Measurements from ENCODE around the gene ZNF438.
"Not testable (repeated sequence)": the region's sequence is repeated elsewhere in the genome, so short reads cannot be mapped to it uniquely, and the experiment has no call there.

ZNF438 gene

GRCh38 chr10:30935078-30935477, 96.6 kb downstream of the ZNF438 start:
- no peak for DNase-seq (ENCODE audit: low spot score)
- TF ChIP-seq CTCF (IDR thresholded peaks at IDR 0.05; ENCODE audit: borderline replicate concordance, control extremely low read depth, extremely low read depth, insufficient read depth, missing control alignments) = no peak

GRCh38 chr10:30931094-30931493, 100.6 kb downstream of the ZNF438 start:
- peak; percentile 35 for DNase-seq (ENCODE audit: low spot score)
- in situ Hi-C loops (cut with MboI; ENCODE audit: low sequenced_read_pairs, unreplicated experiment) = no loop called here
- TF ChIP-seq CTCF (IDR thresholded peaks at IDR 0.05; ENCODE audit: borderline replicate concordance, control extremely low read depth, extremely low read depth, insufficient read depth, missing control alignments) = no peak

More at GRCh38 chr10:30935078-30935477, 96.6 kb downstream of the ZNF438 start:
- in situ Hi-C loops (cut with MboI; ENCODE audit: low sequenced_read_pairs, unreplicated experiment) = no loop called here

GRCh38 chr10:30929901-30930520, 101.7 kb downstream of the ZNF438 start:
- in situ Hi-C loops (cut with MboI; ENCODE audit: low sequenced_read_pairs, unreplicated experiment) = no loop called here
- no peak for TF ChIP-seq CTCF (IDR thresholded peaks at IDR 0.05; ENCODE audit: borderline replicate concordance, control extremely low read depth, extremely low read depth, insufficient read depth, missing control alignments)
- no peak for DNase-seq (ENCODE audit: low spot score)

- DNase-seq (ENCODE audit: low spot score); in situ Hi-C loops (cut with MboI; ENCODE audit: low sequenced_read_pairs, unreplicated experiment): not testable (repeated sequence)
Observed at GRCh38 chr10:30929311-30929729, 102.3 kb downstream of the ZNF438 start.

- TF ChIP-seq CTCF (IDR thresholded peaks at IDR 0.05; ENCODE audit: borderline replicate concordance, control extremely low read depth, extremely low read depth, insufficient read depth, missing control alignments) = no peak
- DNase-seq (ENCODE audit: low spot score) = peak; percentile 18
- in situ Hi-C loops (cut with MboI; ENCODE audit: low sequenced_read_pairs, unreplicated experiment) = no loop called here
Observed at GRCh38 chr10:30928742-30929141, 102.9 kb downstream of the ZNF438 start.

GRCh38 chr10:30918651-30919050, 113.0 kb downstream of the ZNF438 start:
- TF ChIP-seq CTCF (IDR thresholded peaks at IDR 0.05; ENCODE audit: borderline replicate concordance, control extremely low read depth, extremely low read depth, insufficient read depth, missing control alignments) = no peak
- in situ Hi-C loops (cut with MboI; ENCODE audit: low sequenced_read_pairs, unreplicated experiment) = no loop called here
- DNase-seq (ENCODE audit: low spot score) = no peak

GRCh38 chr10:30917789-30918188, 113.9 kb downstream of the ZNF438 start:
- in situ Hi-C loops (cut with MboI; ENCODE audit: low sequenced_read_pairs, unreplicated experiment) = no loop called here
- DNase-seq (ENCODE audit: low spot score) = no peak

More at GRCh38 chr10:30917789-30918188, 113.9 kb downstream of the ZNF438 start:
- no peak for TF ChIP-seq CTCF (IDR thresholded peaks at IDR 0.05; ENCODE audit: borderline replicate concordance, control extremely low read depth, extremely low read depth, insufficient read depth, missing control alignments)
